Endodermal cell (in vitro differentiated cells): ENCODE measurements around the gene LEMD3. TPM values are rescaled to one million over a fixed set of nuclear protein-coding genes. Genes with fewer than 3 reads are reported as not detected.
A peak's percentile ranks its signal among the peaks of the same experiment; 100 is the strongest.
"Not testable (repeated sequence)": the region's sequence is repeated elsewhere in the genome, so short reads cannot be mapped to it uniquely, and the experiment has no call there.

Source experiments
- DNase-seq: peaks from one replicate; pipeline ENCODE4 v3.0.0-alpha.2; 2017
- H3K27ac ChIP-seq: 2 replicates; pipeline ENCODE4 v1.5.1; 2013; ENCODE audit warnings: mild to moderate bottlenecking, low read depth, low read length, moderate library complexity
- H3K27me3 ChIP-seq: 2 replicates; pipeline ENCODE4 v1.6.1; 2013; ENCODE audit warnings: mild to moderate bottlenecking, low read length, moderate library complexity; ENCODE audit not compliant: insufficient read depth, control insufficient read depth, poor library complexity, severe bottlenecking
- H3K36me3 ChIP-seq: 2 replicates; pipeline ENCODE4 v1.7.0; 2013; ENCODE audit warnings: mild to moderate bottlenecking, low read length, moderate library complexity; ENCODE audit not compliant: control insufficient read depth, insufficient read depth
- H3K4me1 ChIP-seq: one replicate; pipeline ENCODE4 v1.7.0; 2013; ENCODE audit warnings: low read length; ENCODE audit not compliant: control insufficient read depth, insufficient read depth
- H3K4me3 ChIP-seq: 2 replicates; pipeline ENCODE4 v1.5.1; 2013; ENCODE audit warnings: mild to moderate bottlenecking, low read length, moderate library complexity
- H3K9ac ChIP-seq: 2 replicates; pipeline ENCODE4 v1.6.1; 2013; ENCODE audit warnings: mild to moderate bottlenecking, low read length, moderate library complexity; ENCODE audit not compliant: poor library complexity, severe bottlenecking; ENCODE audit errors: extremely low read depth
- H3K9me3 ChIP-seq: 2 replicates; pipeline ENCODE4 v1.6.1; 2013; ENCODE audit warnings: mild to moderate bottlenecking, low read length, moderate library complexity; ENCODE audit not compliant: control insufficient read depth
- H3K27ac Mint-ChIP-seq: 2 replicates; pipeline ENCODE4 v1.8.0; 2020; ENCODE audit warnings: mixed read lengths
- H3K27me3 Mint-ChIP-seq: 2 replicates; pipeline ENCODE4 v1.8.0; 2021; ENCODE audit warnings: mild to moderate bottlenecking, mixed read lengths; ENCODE audit not compliant: insufficient read depth
- H3K36me3 Mint-ChIP-seq: 2 replicates; pipeline ENCODE4 v1.8.0; 2020; ENCODE audit warnings: low read depth, mixed read lengths
- H3K4me1 Mint-ChIP-seq: 2 replicates; pipeline ENCODE4 v1.8.0; 2020; ENCODE audit warnings: mixed read lengths
- H3K4me3 Mint-ChIP-seq: 2 replicates; pipeline ENCODE4 v1.8.0; 2020; ENCODE audit warnings: mild to moderate bottlenecking, moderate library complexity, mixed read lengths
- H3K9me3 Mint-ChIP-seq: 2 replicates; pipeline ENCODE4 v1.8.0; 2020; ENCODE audit warnings: mild to moderate bottlenecking, mixed read lengths
- WGBS, 2 experiments: methylation state at CpG; one replicate each; pipeline versions ENCODE4 v1.1.5 to v1.1.7; 2013; ENCODE audit warnings: missing lambda C conversion rate in 2 of 2, mixed read lengths in 1 of 2; ENCODE audit not compliant: insufficient coverage in 1 of 2, insufficient read length in 1 of 2; 5-methylcytosine and 5-hydroxymethylcytosine counted together
- total RNA-seq, 2 donors: library from RNA; stranded (reverse); fragmentation: NEBNext Ultra II Directional in 1 of 2; extraction: Animal tissue kit (Norgen Biotek cat#: 25700) in 1 of 2; gene quantifications; 2 replicates in 1 of 2; 3 replicates in 1 of 2; pipeline ENCODE4 v1.2.1, GENCODE V29; 2021
- TF ChIP-seq, protein P1 (sequence below): fragments of 200-600 bp; sonication (generic); conservative IDR thresholded peaks from 2 replicates; pipeline ENCODE4 v1.5.0; 2021; ENCODE audit warnings: antibody characterized with exemption, mild to moderate bottlenecking

Gene LEMD3
- total RNA-seq, 2 donors from 2014 or later: 35.8 to 37.3 TPM

DNA sequence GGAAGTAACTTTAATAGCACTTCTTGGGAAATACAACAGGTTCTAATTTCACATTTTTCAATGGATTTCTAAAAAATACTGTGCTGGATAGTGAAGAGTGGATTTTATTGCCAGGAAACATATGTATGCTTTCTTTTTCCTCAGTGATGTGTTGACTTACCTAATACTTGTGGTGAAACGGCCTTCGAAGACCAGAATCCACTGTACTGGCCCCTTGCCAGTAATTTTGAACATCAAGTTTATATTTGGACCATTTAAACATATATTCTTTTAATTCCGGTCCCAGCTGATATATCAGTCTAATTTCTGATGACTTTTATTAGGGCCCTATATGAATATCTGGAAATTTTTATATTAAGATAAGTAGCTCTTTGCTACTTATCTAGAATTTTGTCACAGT, 110.9 kb downstream of the LEMD3 start:
- H3K27me3 Mint-ChIP-seq: peaks cover 53% of the 10 kb centered on the region
- 95% methylated on average over 3 of the region's 3 CpGs; no CpG with 5 or more reads in 1 of the 2 experiments for WGBS, 2 experiments
- H3K9me3 Mint-ChIP-seq: no peaks in the 10 kb centered on the region
- H3K4me3 Mint-ChIP-seq: no peak overlapping the region
- no peaks in the 10 kb centered on the region for H3K4me1 ChIP-seq
- H3K36me3 ChIP-seq: no peaks in the 10 kb centered on the region
- H3K9ac ChIP-seq: no peak overlapping the region
- peaks cover 30% of the 10 kb centered on the region for H3K27me3 ChIP-seq
- no peak overlapping the region for H3K27ac Mint-ChIP-seq
- no peak for DNase-seq
- H3K36me3 Mint-ChIP-seq: no peaks in the 10 kb centered on the region
- H3K27ac ChIP-seq: no peak overlapping the region
- H3K4me3 ChIP-seq: peak overlapping the region; percentile 85
- H3K9me3 ChIP-seq: no peaks in the 10 kb centered on the region
- TF ChIP-seq, protein P1, sequence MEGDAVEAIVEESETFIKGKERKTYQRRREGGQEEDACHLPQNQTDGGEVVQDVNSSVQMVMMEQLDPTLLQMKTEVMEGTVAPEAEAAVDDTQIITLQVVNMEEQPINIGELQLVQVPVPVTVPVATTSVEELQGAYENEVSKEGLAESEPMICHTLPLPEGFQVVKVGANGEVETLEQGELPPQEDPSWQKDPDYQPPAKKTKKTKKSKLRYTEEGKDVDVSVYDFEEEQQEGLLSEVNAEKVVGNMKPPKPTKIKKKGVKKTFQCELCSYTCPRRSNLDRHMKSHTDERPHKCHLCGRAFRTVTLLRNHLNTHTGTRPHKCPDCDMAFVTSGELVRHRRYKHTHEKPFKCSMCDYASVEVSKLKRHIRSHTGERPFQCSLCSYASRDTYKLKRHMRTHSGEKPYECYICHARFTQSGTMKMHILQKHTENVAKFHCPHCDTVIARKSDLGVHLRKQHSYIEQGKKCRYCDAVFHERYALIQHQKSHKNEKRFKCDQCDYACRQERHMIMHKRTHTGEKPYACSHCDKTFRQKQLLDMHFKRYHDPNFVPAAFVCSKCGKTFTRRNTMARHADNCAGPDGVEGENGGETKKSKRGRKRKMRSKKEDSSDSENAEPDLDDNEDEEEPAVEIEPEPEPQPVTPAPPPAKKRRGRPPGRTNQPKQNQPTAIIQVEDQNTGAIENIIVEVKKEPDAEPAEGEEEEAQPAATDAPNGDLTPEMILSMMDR: no peak
- H3K4me1 Mint-ChIP-seq: peaks cover 3% of the 10 kb centered on the region

DNA sequence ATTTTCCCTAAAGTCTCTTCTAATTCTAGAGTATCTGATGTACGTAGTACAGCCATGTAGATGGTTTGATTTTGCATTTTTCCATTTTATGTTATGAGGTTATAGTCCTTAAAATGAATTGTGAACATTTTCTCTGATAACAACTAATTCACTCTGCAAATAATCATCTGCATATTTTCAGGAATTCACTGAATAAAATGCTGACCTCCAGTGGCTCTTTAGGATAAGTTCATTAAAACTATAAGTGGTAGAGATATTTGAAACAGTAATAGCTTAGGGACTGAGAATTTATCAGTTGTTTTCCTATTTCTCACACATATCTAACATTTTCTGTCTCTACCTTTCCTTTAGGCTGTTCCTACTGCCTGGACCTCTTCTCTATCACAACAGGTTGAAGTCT, 113.5 kb downstream of the LEMD3 start:
- Mint-ChIP-seq H3K36me3 (no peaks in the 10 kb centered on the region), H3K27ac (no peak overlapping the region), H3K27me3 (peaks cover 35% of the 10 kb centered on the region), H3K9me3 (no peaks in the 10 kb centered on the region), H3K4me3 (no peak overlapping the region), H3K4me1 (peaks cover 7% of the 10 kb centered on the region)
- TF ChIP-seq, protein P1: no peak
- no CpG with 5 or more reads among the region's 1 CpG for WGBS, 2 experiments
- H3K27ac ChIP-seq: no peak overlapping the region
- no peaks in the 10 kb centered on the region for H3K4me1 ChIP-seq
- H3K27me3 ChIP-seq: peaks cover 19% of the 10 kb centered on the region
- H3K4me3 ChIP-seq: no peak overlapping the region
- H3K9me3 ChIP-seq: no peaks in the 10 kb centered on the region
- H3K36me3 ChIP-seq: no peaks in the 10 kb centered on the region
- DNase-seq: no peak
- H3K9ac ChIP-seq: no peak overlapping the region

DNA sequence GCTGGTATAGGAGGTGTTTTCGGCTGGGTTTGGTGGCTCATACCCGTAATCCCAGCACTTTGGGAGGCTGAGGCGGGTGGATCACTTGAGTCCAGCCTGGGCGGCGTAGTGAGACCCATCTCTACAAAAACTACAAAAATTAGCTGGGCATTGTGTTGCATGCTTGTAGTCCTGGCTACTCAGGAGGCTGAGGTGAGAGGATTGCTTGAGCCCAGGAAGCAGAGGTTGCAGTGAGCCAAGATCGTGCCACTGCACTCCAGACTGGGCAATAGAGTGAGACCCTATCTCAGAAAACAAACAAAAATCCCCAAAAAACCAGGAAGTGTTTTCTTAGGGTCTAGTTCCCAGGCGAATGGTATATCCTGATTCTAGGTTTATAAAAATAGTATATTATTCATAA, 116.1 kb downstream of the LEMD3 start:
- H3K9ac ChIP-seq, H3K4me3 Mint-ChIP-seq, H3K9me3 Mint-ChIP-seq, H3K9me3 ChIP-seq, H3K36me3 ChIP-seq, H3K27ac ChIP-seq, H3K36me3 Mint-ChIP-seq, H3K4me1 ChIP-seq, H3K4me3 ChIP-seq, H3K27me3 ChIP-seq, H3K4me1 Mint-ChIP-seq, H3K27ac Mint-ChIP-seq, DNase-seq: not testable (repeated sequence)
- 80 to 95% methylated on average over 4 to 6 of the region's 7 CpGs for WGBS, 2 experiments
- H3K27me3 Mint-ChIP-seq: peaks cover 18% of the 10 kb centered on the region

DNA sequence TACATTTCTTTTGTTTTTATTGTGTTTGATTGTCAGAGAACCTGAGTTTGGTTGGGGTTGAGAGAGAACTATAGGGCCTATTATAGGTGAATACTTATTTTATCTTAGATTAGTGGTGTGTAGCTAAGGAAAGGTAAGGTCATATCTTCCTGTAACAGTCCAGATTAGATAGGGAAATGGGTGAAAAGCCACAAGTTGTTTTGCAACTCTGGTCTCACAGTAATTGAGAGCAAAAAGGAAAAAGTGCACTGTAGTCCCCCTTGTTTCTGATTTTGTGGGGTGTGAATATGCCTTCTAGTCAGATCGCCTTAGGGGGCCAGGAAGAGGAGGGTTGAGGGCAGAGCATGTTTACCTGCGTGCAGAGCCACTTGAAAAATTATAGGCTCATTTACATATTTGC, 118.0 kb downstream of the LEMD3 start:
- Histone ChIP-seq H3K9me3 (no peaks in the 10 kb centered on the region), H3K36me3 (no peaks in the 10 kb centered on the region), H3K9ac (no peak overlapping the region), H3K27ac (no peak overlapping the region), H3K4me1 (no peaks in the 10 kb centered on the region), H3K27me3 (no peaks in the 10 kb centered on the region), H3K4me3 (no peak overlapping the region)
- TF ChIP-seq, protein P1: no peak
- WGBS, 2 experiments: 88 to 94% methylated on average over 2 of the region's 2 CpGs
- Mint-ChIP-seq H3K4me1 (peaks cover 4% of the 10 kb centered on the region), H3K27me3 (peaks cover 4% of the 10 kb centered on the region), H3K36me3 (no peaks in the 10 kb centered on the region), H3K4me3 (no peak overlapping the region), H3K27ac (no peak overlapping the region), H3K9me3 (no peaks in the 10 kb centered on the region)
- DNase-seq: no peak
